K562 (cell line): ENCODE data around the gene L3MBTL1. TPM values are rescaled to one million over a fixed set of nuclear protein-coding genes. Genes with fewer than 3 reads are reported as not detected.

Source experiments
- FOS ChIP-seq: IDR thresholded peaks from 3 replicates; pipeline ENCODE4 v1.6.1; 2011; ENCODE audit not compliant: insufficient read length; ENCODE audit errors: extremely low read depth
- HNRNPH1 ChIP-seq: fragments of 200-400 bp; formaldehyde crosslinking; optimal IDR thresholded peaks from 2 replicates; pipeline ENCODE3; 2017; ENCODE audit warnings: low read depth, mild to moderate bottlenecking, low read length, moderate library complexity
- MEF2A ChIP-seq: IDR thresholded peaks from 2 replicates; pipeline ENCODE4 v1.6.1; 2011; ENCODE audit warnings: low read depth, mild to moderate bottlenecking, low read length, moderate library complexity; ENCODE audit not compliant: control insufficient read depth
- NR2C2 ChIP-seq, 2 experiments: fragments of 200-800 bp in 1 of 2; sonication (Bioruptor generic) in 1 of 2; sonication (generic) in 1 of 2; formaldehyde crosslinking in 1 of 2; IDR thresholded peaks; 2 replicates each; pipeline versions ENCODE4 v1.6.1 to v1.8.0; 2016 to 2022; ENCODE audit warnings: mild to moderate bottlenecking in 1 of 2, missing compliant biosample characterization in 1 of 2, missing genetic modification characterization in 1 of 2, missing genetic modification reagents in 1 of 2
- RBM34 ChIP-seq: fragments of 200-400 bp; formaldehyde crosslinking; IDR thresholded peaks from 2 replicates; pipeline ENCODE4 v1.6.1; 2018; ENCODE audit warnings: low read length, borderline replicate concordance; ENCODE audit not compliant: insufficient read depth
- XRCC3 ChIP-seq: fragments of 450-650 bp; IDR thresholded peaks from 2 replicates; pipeline ENCODE4 v1.6.1; 2017; ENCODE audit warnings: mild to moderate bottlenecking, moderate library complexity
- ZNF143 ChIP-seq: sonication (generic); formaldehyde crosslinking; IDR thresholded peaks from 2 replicates; pipeline ENCODE4 v1.9.0; 2022; ENCODE audit warnings: mild to moderate bottlenecking, missing genetic modification reagents
- ZNF592 ChIP-seq: fragments of 450-650 bp; IDR thresholded peaks from 2 replicates; pipeline ENCODE4 v1.6.1; 2017; ENCODE audit warnings: antibody characterized with exemption, mild to moderate bottlenecking
- polyA plus RNA-seq, 8 experiments: library from polyadenylated mRNA; depleted of rRNA in 4 of 8; stranded (reverse) in 5 of 8; unstranded in 3 of 8; fragments of >200 nt; fragmentation: Nextera tagmentation in 2 of 8; fragmentation: Illumina TruSeq in 1 of 8; extraction: Ambion mirVana in 2 of 8; extraction: Trizol in 1 of 8; gene quantifications; 2 replicates each; pipeline versions ENCODE4 v1.2.1 to v1.2.3, GENCODE V29; 2011 to 2014; ENCODE audit warnings: inconsistent platforms in 1 of 8, missing spikeins in 1 of 8
- total RNA-seq, 7 experiments: library from RNA; depleted of rRNA in 6 of 7; stranded (reverse); fragments of >200 nt in 6 of 7; fragmentation: Illumina TruSeq in 2 of 7; extraction: Trizol in 2 of 7; gene quantifications; 2 replicates each; pipeline versions ENCODE4 v1.2.1 to v1.2.3, GENCODE V29; 2011 to 2021; ENCODE audit warnings: low replicate concordance in 1 of 7
- TF ChIP-seq, protein P1 (sequence below): IDR thresholded peaks from 2 replicates; pipeline ENCODE4 v1.6.1; 2014; ENCODE audit warnings: antibody characterized with exemption

The L3MBTL1 gene
- total and polyA plus RNA-seq, 9 of the 15 experiments (the other 6 are each of a cell fraction or from before 2014, with no cell fraction given), result 0.77 to 10.0 (median 4.4) TPM

DNA sequence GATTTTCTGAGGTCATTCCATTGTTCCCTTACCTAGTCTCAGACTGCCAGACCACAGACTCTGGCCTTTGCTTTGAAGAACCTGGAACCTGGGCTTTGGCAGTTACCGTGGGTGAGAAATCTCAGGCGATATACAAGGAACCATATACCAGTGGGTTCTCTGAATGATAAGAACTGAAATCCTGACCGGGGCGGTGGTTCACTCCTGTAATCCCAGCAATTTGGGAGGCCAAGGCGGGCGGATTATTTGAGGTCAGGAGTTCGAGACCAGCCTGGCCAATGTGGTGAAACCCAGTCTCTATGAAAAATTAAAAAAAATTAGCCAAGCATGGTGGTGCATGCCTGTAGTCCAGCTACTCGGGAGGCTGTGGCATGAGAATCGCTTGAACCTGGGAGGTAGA, 37.0 kb downstream of the L3MBTL1 start (continued):
- TF ChIP-seq ZNF592, result no peak
- TF ChIP-seq, protein P1, sequence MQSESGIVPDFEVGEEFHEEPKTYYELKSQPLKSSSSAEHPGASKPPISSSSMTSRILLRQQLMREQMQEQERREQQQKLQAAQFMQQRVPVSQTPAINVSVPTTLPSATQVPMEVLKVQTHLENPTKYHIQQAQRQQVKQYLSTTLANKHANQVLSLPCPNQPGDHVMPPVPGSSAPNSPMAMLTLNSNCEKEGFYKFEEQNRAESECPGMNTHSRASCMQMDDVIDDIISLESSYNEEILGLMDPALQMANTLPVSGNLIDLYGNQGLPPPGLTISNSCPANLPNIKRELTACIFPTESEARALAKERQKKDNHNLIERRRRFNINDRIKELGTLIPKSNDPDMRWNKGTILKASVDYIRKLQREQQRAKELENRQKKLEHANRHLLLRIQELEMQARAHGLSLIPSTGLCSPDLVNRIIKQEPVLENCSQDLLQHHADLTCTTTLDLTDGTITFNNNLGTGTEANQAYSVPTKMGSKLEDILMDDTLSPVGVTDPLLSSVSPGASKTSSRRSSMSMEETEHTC, result no peak
- TF ChIP-seq MEF2A, result no peak
- TF ChIP-seq XRCC3, result no peak
- no peak for TF ChIP-seq ZNF143 (CRISPR knock-in tag)
- no peak for TF ChIP-seq RBM34
- TF ChIP-seq FOS, result no peak
- TF ChIP-seq NR2C2 (CRISPR knock-in tag; IDR thresholded peaks at IDR 0.05), result no peak
- TF ChIP-seq NR2C2 (tag; IDR thresholded peaks at IDR 0.05), result no peak
- TF ChIP-seq HNRNPH1, result no peak
